Brain microvascular endothelial cell (primary cell): Measurements from ENCODE around the gene PADI1.
A peak's percentile ranks its signal among the peaks of the same experiment; 100 is the strongest.

Experiments used
- DNase-seq: peaks from one replicate; pipeline ENCODE4 v3.0.0-alpha.2; 2020
- H3K27ac ChIP-seq: fragments of 250-450 bp; sonication (Bioruptor Pico); 2 replicates; pipeline ENCODE4 v1.5.1; 2020; ENCODE audit warnings: mild to moderate bottlenecking, moderate library complexity
- H3K27me3 ChIP-seq: fragments of 250-450 bp; sonication (Bioruptor Pico); replicated peaks from 2 replicates; pipeline ENCODE4 v1.5.1; 2020; ENCODE audit warnings: mild to moderate bottlenecking
- H3K36me3 ChIP-seq: fragments of 250-450 bp; sonication (Bioruptor Pico); replicated peaks from 2 replicates; pipeline ENCODE4 v1.5.1; 2020; ENCODE audit warnings: mild to moderate bottlenecking
- H3K4me3 ChIP-seq: 2 replicates; pipeline ENCODE4 v1.5.1; 2011; ENCODE audit warnings: low read depth, mild to moderate bottlenecking, control low read depth, low read length, moderate library complexity
- in situ Hi-C: cut with HindIII; loops from 2 replicates; pipeline ENCODE4 v1.10.0; 2017; ENCODE audit warnings: low sequenced_read_pairs, low pct_ligation_motif_present
- TF ChIP-seq, protein P1 (sequence below): IDR thresholded peaks from 2 replicates; pipeline ENCODE4 v1.5.1; 2011; ENCODE audit warnings: low read depth, mild to moderate bottlenecking, moderate library complexity, low read length, control low read depth, inconsistent platforms; ENCODE audit errors: missing control alignments

PADI1 gene

DNA sequence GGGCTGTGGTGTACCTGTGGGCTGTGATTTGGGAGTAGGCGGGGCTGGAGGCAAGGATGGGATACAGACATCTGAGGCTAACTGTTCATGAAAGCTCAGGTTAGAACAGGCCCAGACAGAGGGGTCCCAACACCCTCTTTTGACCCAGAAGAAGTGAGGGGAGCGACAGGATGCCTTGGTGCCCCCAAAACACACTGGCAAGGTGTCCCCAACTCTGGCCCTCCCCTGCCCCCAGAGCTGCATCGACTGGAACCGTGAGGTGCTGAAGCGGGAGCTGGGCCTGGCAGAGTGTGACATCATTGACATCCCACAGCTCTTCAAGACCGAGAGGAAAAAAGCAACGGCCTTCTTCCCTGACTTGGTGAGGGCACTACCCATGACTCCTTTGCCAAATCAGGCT, 75.5 kb downstream of the PADI1 start:
- Histone ChIP-seq H3K27me3 (peaks cover 16% of the 10 kb centered on the region), H3K27ac (no peak overlapping the region), H3K36me3 (no peaks in the 10 kb centered on the region), H3K4me3 (no peak overlapping the region)
- no peak for DNase-seq
- in situ Hi-C loops, result no loop called here
- TF ChIP-seq, protein P1, sequence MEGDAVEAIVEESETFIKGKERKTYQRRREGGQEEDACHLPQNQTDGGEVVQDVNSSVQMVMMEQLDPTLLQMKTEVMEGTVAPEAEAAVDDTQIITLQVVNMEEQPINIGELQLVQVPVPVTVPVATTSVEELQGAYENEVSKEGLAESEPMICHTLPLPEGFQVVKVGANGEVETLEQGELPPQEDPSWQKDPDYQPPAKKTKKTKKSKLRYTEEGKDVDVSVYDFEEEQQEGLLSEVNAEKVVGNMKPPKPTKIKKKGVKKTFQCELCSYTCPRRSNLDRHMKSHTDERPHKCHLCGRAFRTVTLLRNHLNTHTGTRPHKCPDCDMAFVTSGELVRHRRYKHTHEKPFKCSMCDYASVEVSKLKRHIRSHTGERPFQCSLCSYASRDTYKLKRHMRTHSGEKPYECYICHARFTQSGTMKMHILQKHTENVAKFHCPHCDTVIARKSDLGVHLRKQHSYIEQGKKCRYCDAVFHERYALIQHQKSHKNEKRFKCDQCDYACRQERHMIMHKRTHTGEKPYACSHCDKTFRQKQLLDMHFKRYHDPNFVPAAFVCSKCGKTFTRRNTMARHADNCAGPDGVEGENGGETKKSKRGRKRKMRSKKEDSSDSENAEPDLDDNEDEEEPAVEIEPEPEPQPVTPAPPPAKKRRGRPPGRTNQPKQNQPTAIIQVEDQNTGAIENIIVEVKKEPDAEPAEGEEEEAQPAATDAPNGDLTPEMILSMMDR, result no peak

DNA sequence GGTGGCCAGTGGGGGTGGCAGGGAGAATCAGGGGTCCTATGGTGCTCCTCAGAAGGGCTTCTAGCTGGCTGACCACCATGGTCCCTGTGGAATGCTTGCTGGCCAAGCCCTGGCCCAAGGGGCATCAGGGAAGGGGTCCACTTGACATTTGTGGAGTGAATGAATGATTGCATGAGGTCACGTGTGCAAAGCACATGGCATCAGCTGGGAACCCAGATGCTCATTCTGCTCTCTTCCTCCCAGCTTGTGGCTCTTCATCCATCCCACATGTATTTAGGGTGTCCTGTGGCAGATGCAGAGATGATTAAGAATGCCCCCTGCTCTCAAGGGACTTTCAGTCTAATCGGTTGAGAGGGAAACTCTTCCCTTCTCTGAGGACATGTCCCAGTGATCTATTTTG, 76.0 kb downstream of the PADI1 start:
- in situ Hi-C loops, result no loop called here
- DNase-seq, result no peak
- Histone ChIP-seq H3K4me3 (no peak overlapping the region), H3K27ac (no peak overlapping the region), H3K27me3 (peaks cover 16% of the 10 kb centered on the region), H3K36me3 (no peaks in the 10 kb centered on the region)
- TF ChIP-seq, protein P1, result no peak

DNA sequence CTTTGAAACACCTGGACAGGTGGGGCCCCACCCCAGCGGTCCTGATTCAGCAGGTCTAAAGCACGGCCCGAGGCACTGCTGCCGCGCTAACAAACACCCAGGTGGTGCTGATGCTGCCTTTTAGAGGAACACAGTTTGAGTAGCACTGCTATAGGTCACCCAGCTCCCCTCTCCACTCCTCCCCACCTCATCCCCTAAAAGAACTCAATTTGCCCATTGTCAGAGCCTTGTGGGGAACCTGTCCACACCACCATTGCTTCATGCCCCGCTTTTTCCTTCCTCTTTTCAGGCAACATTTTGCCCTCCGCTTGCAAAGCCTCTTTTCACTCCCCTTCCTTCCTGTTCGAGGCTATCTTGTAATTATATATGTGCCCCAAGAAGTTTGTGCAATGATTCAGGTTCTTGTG, 76.8 kb downstream of the PADI1 start:
- TF ChIP-seq, protein P1, result no peak
- no peak for DNase-seq
- no peaks in the 10 kb centered on the region for H3K36me3 ChIP-seq
- H3K27me3 ChIP-seq, result peaks cover 16% of the 10 kb centered on the region
- in situ Hi-C loops, result no loop called here
- H3K4me3 ChIP-seq, result no peak overlapping the region
- H3K27ac ChIP-seq, result no peak overlapping the region

DNA sequence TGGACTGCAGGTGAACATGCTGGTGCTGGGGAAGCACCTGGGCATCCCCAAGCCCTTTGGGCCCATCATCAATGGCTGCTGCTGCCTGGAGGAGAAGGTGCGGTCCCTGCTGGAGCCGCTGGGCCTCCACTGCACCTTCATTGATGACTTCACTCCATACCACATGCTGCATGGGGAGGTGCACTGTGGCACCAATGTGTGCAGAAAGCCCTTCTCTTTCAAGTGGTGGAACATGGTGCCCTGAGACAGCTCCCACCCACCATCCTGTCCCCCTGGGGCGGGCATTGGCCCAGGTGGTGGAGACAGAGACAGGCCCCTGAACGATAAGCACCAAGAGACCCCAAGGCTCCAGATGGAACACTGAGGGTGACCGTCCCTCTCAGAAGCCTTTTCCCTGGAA, 77.9 kb downstream of the PADI1 start:
- in situ Hi-C loops, result no loop called here
- Histone ChIP-seq H3K36me3 (no peaks in the 10 kb centered on the region), H3K27me3 (peaks cover 16% of the 10 kb centered on the region), H3K4me3 (no peak overlapping the region), H3K27ac (no peak overlapping the region)
- DNase-seq, result no peak
- TF ChIP-seq, protein P1, result no peak

- Histone ChIP-seq H3K4me3 (no peak overlapping the region), H3K36me3 (no peaks in the 10 kb centered on the region), H3K27ac (no peak overlapping the region), H3K27me3 (peaks cover 16% of the 10 kb centered on the region)
- in situ Hi-C loops, result no loop called here
- TF ChIP-seq, protein P1, result no peak
- no peak for DNase-seq
Observed at GRCh38 chr1:17286646-17287045, 81.7 kb downstream of the PADI1 start.

DNA sequence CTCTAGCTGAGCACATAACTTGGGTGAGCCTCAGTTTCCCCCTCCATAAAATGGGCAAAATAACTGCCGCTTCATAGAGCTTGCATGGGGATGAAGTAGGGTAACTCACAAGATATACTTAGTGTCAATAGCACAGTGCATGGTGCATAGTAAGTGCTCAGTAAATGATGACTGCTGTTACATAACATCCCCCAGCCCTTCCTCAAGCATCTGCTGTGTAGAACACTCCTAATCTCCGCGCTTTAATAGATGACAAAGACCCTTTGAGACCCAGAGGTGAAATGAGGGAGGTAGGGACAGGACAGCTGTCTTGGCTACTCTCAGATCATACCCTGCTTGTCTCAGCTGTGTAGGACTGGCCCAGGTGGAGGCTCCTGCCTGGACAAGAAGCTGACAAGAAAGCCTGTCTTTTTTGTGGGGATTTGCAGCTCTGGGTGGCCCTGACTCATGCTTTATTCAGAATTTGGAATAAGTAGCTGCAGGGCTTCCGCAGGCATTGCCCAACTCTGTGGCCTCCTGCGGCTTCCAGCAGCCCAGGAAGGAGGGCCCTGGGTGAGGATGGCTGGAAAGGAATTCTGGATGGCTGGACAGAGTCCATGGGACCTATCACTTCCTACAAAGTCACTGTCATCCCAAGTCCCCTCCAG, 82.3 kb downstream of the PADI1 start:
- TF ChIP-seq, protein P1, result no peak
- in situ Hi-C loops, result no loop called here
- no peaks in the 10 kb centered on the region for H3K36me3 ChIP-seq

More for the DNA sequence above, 82.3 kb downstream of the PADI1 start:
- peak; percentile 61 for DNase-seq
- Histone ChIP-seq H3K27ac (no peak overlapping the region), H3K27me3 (peaks cover 16% of the 10 kb centered on the region), H3K4me3 (no peak overlapping the region)
